Measurements from ENCODE around the gene FRG2. TPM values are rescaled to one million over a fixed set of nuclear protein-coding genes. Genes with fewer than 3 reads are reported as not detected.
"Not testable (repeated sequence)": the region's sequence is repeated elsewhere in the genome, so short reads cannot be mapped to it uniquely, and the experiment has no call there.

Gene FRG2
- total RNA-seq, 2 experiments from 2014 or later: not detected

GRCh38 chr4:189988877-189989431 is 38.1 kb downstream of the FRG2 start:
- no peaks in the 10 kb centered on the region for H3K4me1 ChIP-seq (ENCODE audit: insufficient read depth, low read length)
- TF ChIP-seq CTCF (IDR thresholded peaks at IDR 0.05): no peak
- POLR2A ChIA-PET: no interaction called here
- intact Hi-C loops (cut with DNase I, micrococcal nuclease): no loop called here
- Mint-ChIP-seq H3K36me3 (ENCODE audit: low read depth) (no peaks in the 10 kb centered on the region), H3K27ac (no peak overlapping the region), H3K4me3 (no peak overlapping the region), H3K27me3 (peaks cover 10% of the 10 kb centered on the region), H3K9me3 (no peaks in the 10 kb centered on the region), H3K4me1 (ENCODE audit: low read depth) (no peaks in the 10 kb centered on the region)
- H3K4me3 ChIP-seq (ENCODE audit: low read length): no peak overlapping the region
- DNase-seq (no peak), ATAC-seq (ENCODE audit: poor library complexity) (no peak)
- CTCF ChIA-PET: no interaction called here
- H3K27me3 ChIP-seq (ENCODE audit: control insufficient read depth in 1 of 2, insufficient read depth in 2 of 2, low read length in 2 of 2): no peaks in the 10 kb centered on the region
- no peaks in the 10 kb centered on the region for H3K36me3 ChIP-seq (ENCODE audit: insufficient read depth, low read length)
- no peak overlapping the region for H3K27ac ChIP-seq (ENCODE audit: low read depth in 1 of 2, low read length in 2 of 2)
- no peaks in the 10 kb centered on the region for H3K9me3 ChIP-seq (ENCODE audit: control insufficient read depth in 1 of 2, insufficient read depth in 1 of 2, low read length in 2 of 2)

- H3K27ac ChIP-seq (ENCODE audit: low read depth in 1 of 2, low read length in 2 of 2); H3K36me3 Mint-ChIP-seq (ENCODE audit: low read depth); H3K36me3 ChIP-seq (ENCODE audit: insufficient read depth, low read length); H3K27me3 Mint-ChIP-seq; intact Hi-C loops (cut with DNase I, micrococcal nuclease); H3K4me1 ChIP-seq (ENCODE audit: insufficient read depth, low read length); H3K27ac Mint-ChIP-seq; DNase-seq; H3K4me1 Mint-ChIP-seq (ENCODE audit: low read depth); CTCF ChIA-PET; H3K4me3 ChIP-seq (ENCODE audit: low read length); H3K4me3 Mint-ChIP-seq; H3K9me3 ChIP-seq (ENCODE audit: control insufficient read depth in 1 of 2, insufficient read depth in 1 of 2, low read length in 2 of 2); ATAC-seq (ENCODE audit: poor library complexity); POLR2A ChIA-PET; H3K9me3 Mint-ChIP-seq; H3K27me3 ChIP-seq (ENCODE audit: control insufficient read depth in 1 of 2, insufficient read depth in 2 of 2, low read length in 2 of 2): not testable (repeated sequence)
These were observed 41.3 kb downstream of the FRG2 start for GRCh38 chr4:189985651-189986243.

- H3K4me3 Mint-ChIP-seq; H3K4me3 ChIP-seq (ENCODE audit: low read length); CTCF ChIA-PET; ATAC-seq (ENCODE audit: poor library complexity); H3K9me3 Mint-ChIP-seq; DNase-seq; H3K4me1 ChIP-seq (ENCODE audit: insufficient read depth, low read length); H3K36me3 ChIP-seq (ENCODE audit: insufficient read depth, low read length); H3K9me3 ChIP-seq (ENCODE audit: control insufficient read depth in 1 of 2, insufficient read depth in 1 of 2, low read length in 2 of 2); H3K27ac Mint-ChIP-seq; intact Hi-C loops (cut with DNase I, micrococcal nuclease); H3K27ac ChIP-seq (ENCODE audit: low read depth in 1 of 2, low read length in 2 of 2); H3K27me3 Mint-ChIP-seq; H3K36me3 Mint-ChIP-seq (ENCODE audit: low read depth); H3K4me1 Mint-ChIP-seq (ENCODE audit: low read depth); POLR2A ChIA-PET; H3K27me3 ChIP-seq (ENCODE audit: control insufficient read depth in 1 of 2, insufficient read depth in 2 of 2, low read length in 2 of 2): not testable (repeated sequence)
These were observed 42.4 kb downstream of the FRG2 start for GRCh38 chr4:189984661-189985060.

- not testable (repeated sequence) for H3K4me3 ChIP-seq (ENCODE audit: low read length); H3K36me3 ChIP-seq (ENCODE audit: insufficient read depth, low read length)
These were observed 43.0 kb downstream of the FRG2 start for GRCh38 chr4:189983916-189984526.

More at GRCh38 chr4:189983916-189984526, 43.0 kb downstream of the FRG2 start:
- H3K27ac Mint-ChIP-seq; H3K27me3 ChIP-seq (ENCODE audit: control insufficient read depth in 1 of 2, insufficient read depth in 2 of 2, low read length in 2 of 2); DNase-seq; POLR2A ChIA-PET; H3K9me3 ChIP-seq (ENCODE audit: control insufficient read depth in 1 of 2, insufficient read depth in 1 of 2, low read length in 2 of 2); H3K4me1 Mint-ChIP-seq (ENCODE audit: low read depth); H3K9me3 Mint-ChIP-seq; intact Hi-C loops (cut with DNase I, micrococcal nuclease); ATAC-seq (ENCODE audit: poor library complexity); H3K4me1 ChIP-seq (ENCODE audit: insufficient read depth, low read length); H3K27me3 Mint-ChIP-seq; H3K27ac ChIP-seq (ENCODE audit: low read depth in 1 of 2, low read length in 2 of 2); H3K4me3 Mint-ChIP-seq; H3K36me3 Mint-ChIP-seq (ENCODE audit: low read depth); CTCF ChIA-PET: not testable (repeated sequence)

All from CD4-positive, alpha-beta T cell (primary cell).